Measurements from ENCODE around the gene METTL1.
A peak's percentile ranks its signal among the peaks of the same experiment; 100 is the strongest.
"Not testable (repeated sequence)": the region's sequence is repeated elsewhere in the genome, so short reads cannot be mapped to it uniquely, and the experiment has no call there.

Gene METTL1

DNA sequence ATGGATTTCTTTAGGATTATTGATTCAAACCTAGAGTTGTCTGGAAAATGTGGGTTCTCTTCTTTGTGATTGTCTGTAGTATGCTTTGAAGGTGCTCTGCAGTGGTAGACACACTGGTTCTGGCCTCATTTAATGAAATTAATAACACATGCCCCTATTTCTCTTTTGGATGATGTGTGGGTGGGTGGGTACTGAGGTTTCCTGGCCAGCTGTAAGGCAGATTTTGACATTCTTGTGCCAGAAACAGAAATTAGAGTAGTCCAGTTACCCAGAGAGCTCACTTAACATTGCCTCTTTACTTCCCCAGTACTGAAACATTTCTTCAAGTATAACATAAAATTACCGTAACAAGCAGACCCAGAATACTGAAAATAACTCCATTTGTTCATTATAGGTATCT is 25.1 kb upstream of the METTL1 start:
- no peak for DNase-seq (ENCODE audit: low read depth)

DNA sequence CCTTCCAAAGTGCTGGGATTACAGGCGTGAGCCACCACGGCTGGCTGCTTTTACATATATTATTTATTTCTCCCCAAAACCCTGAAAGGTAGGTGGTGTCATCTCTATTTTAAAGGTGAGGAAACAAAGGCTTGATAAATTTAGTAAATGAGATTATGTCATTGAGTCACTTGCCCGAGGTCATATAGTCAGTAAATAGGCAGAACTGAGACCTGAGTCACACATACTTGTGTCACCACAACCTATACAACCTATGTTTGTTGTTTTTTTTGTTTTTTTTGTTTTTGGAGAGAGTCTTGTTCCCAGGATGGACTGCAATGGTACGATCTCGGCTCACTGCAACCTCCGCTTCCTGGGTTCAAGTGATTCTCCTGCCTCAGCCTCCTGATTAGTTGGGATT is 23.4 kb upstream of the METTL1 start:
- no peak for DNase-seq (ENCODE audit: low read depth)

DNA sequence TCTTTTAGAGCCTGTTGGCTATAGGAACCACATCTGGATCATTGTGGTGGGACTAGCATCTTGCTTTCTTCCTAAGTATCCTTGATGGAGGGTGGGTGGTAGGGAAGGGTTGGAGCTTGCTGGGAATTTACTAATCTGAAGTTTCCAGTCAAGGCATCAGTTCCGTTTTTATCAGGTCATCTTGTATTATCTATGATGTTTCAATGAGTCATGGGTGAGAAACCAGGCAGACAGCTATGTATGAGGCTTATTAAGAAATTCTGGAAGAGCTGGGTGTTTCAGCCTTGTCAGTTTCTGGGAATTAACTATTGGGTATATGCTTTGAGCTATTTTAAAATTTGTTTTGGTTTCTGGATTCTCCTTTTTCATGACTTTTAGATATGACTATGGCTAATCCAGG is 22.0 kb upstream of the METTL1 start:
- DNase-seq (ENCODE audit: low read depth): peak; percentile 72

DNA sequence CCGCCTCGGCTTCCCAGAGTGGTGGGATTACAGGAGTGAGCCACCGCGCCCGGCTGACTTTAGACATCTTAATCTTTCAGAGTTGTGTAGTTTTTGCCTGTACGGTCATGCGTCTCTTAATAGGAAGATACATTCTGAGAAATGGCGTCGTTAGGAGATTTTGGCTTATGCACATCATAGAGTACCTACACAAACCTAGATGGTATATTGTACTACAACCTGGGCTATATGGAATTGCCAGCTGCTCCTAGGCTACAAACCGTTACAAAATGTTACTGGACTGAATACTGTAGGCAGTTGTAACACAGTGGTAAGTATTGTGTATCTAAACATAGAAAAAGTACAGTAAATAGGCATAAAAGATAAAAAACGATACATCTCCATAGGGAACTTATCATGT is 12.0 kb upstream of the METTL1 start:
- no peak for DNase-seq (ENCODE audit: low read depth)

DNA sequence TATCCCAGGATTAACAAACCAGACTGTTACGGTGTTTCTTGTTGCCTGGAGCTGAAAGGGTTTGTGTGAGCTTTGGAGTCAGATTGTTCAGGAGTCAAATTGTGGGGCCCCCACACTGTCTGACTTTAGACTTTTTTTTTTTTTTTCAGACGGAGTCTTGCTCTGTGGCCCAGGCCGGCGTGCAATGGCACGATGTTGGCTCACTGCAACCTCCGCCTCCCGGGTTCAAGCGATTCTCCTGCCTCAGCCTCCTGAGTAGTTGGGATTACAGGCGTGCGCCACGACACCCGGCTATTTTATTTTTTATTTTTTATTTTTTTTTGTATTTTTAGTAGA is 11.5 kb upstream of the METTL1 start:
- DNase-seq (ENCODE audit: low read depth): no peak

DNA sequence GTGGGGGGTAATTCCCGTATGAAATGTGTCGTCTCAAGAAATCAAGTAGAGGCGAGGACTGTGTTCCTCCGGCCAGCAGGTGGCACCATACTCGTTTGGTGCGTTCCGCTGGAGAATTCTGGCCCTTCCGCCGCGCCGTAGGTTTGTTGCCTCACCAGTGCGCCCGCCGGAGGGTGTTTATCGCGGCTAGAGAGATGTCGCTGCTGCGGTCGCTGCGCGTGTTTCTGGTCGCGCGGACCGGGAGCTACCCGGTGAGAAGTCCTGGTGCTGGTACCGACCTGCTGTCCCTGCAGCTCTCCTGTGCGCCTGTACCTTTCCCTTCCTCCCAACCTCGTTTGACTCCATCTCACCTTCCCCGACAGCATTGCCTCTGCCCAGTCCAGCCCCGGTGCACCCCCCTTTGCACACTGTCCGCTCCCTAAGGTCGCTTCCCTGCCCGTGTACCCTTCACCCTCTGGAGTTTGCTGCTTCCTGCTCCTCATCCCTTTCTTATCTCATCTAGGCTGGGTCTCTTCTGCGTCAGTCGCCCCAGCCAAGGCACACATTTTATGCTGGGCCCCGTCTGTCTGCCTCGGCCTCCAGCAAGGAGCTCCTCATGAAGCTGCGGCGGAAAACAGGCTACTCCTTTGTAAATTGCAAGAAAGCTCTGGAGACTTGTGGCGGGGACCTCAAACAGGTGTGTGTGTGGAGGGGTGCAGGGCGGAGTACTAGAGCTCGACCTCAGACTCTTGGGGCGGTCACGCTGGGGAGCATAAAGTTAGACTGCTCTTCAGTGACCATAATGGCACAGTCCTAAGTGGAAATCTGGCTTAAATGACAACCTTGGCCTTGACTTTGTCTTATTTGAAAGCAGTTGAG is 10.9 kb upstream of the METTL1 start, which contains the start of gene TSFM:
TSFM (plus strand) TSS at position 180 of the 858 bp plus-strand sequence; CDS start at position 195, 15 bp downstream.
- DNase-seq (ENCODE audit: low read depth): peak; percentile 91

DNA sequence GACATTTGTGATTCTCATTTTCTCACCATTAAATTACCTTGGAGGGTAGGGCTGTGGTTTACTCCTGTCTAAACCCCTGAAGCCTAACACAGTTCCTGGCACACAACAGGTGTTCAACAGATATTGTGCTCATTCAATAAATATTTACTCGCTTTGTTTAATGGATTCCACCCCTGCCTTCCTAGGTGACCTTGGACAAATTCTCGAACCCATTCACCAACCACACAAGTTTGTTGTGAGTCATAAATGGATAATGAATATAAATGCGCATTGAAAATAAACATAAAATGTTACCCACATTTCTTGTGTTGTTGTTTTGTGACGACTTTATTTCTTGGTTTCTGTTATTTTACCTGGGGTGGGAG is 10.3 kb upstream of the METTL1 start:
- no peak for DNase-seq (ENCODE audit: low read depth)

DNA sequence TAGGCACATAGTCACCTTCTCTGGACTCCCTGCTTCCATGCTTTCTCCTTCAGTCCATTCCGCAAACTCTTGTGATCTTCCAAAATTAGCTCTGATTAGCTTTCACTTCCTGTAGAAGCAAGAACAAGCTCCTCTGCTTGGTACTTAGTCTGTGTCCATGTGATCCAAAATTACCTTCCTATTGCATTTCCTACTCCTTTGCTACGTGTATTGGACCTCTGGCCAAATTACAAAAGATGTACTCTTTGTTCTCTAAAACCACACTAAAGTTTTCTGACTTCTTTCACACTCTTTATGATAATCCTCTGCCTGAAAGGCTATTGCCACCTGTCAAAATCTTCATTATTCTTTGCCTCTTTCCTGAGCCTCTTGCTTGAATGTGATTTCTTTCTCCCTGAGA is 9.9 kb upstream of the METTL1 start:
- DNase-seq (ENCODE audit: low read depth): no peak

DNA sequence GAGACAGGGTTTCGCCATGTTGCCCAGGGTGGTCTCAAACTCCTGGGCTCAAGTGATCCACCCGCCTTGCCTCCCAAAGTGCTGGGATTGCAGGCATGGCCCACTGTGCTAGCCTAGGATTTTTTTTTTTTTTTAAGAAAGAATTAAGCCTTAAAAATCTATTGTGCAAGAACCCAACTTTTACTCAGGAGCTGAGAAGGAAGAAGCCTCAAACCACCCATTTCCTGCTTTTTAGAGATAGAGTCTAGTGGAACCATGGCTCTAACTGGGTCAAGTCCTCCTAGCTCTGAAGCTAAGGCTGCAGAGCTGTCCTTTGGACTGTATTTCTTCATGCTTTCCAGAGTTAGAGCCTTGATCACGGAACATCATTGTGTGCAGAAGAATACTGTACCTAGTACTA is 9.3 kb upstream of the METTL1 start:
- no peak for DNase-seq (ENCODE audit: low read depth)

DNA sequence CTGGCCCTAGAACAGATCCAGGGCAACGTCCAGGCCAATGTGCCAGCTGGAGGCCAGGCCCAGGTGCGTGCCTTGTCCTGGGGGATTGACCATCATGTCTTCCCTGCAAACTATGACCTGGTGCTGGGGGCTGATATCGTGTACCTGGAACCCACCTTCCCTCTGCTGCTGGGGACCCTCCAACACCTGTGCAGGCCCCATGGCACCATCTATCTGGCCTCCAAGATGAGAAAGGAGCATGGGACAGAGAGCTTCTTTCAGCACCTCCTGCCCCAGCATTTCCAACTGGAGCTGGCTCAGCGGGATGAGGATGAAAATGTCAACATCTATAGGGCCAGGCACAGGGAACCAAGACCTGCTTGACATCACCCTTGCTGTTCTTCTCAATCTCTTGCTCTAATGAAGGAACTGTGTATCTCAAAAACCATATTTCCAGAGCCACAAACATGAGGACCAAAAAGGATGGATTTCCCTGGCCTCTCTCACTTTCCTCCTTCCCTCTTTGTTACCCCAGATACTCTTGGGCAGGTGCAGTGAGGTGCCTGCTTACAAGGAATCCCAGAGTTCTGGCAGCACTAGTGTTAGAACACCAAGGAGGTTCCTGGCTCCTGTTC is 8.5 kb upstream of the METTL1 start:
- DNase-seq (ENCODE audit: low read depth): no peak

DNA sequence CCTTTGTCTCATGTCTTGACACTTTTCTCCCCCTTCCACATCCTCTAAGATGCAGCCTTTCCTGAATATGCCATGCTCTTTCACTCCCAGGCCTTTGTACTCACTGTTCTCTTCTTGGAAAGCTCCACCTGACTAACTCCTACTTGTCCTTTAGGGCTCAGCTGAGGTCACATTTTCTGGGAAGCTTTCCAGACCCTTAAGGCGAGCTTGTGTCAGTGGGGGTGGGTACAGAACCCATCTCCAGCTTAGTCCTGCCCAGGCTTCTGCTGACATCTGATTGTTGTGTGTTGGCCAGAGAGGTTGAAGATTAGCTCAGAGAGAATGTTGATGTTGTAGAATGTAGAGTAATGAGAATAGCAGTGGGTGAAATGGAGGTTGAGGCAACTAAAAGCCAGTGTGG is 7.8 kb upstream of the METTL1 start:
- no peak for DNase-seq (ENCODE audit: low read depth)

DNA sequence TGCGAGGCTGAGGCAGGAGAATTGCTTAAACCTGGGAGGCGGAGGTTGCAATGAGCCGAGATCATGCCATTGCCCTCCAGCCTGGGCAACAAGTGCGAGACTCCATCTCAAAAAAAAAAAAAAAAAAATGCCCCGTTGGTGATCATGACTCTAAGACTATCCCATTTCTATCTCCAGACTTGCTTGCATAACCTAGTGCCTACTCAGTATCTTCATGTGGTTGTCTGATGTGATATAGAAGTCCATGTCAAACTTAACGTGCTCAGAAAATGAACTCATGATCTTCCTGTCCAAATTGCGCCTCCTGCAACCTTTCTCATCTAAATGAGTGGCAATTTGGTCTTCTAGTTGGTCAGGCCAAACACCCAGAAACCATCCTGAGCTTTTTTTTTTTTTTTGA is 6.0 kb upstream of the METTL1 start:
- DNase-seq (ENCODE audit: low read depth): no peak

DNA sequence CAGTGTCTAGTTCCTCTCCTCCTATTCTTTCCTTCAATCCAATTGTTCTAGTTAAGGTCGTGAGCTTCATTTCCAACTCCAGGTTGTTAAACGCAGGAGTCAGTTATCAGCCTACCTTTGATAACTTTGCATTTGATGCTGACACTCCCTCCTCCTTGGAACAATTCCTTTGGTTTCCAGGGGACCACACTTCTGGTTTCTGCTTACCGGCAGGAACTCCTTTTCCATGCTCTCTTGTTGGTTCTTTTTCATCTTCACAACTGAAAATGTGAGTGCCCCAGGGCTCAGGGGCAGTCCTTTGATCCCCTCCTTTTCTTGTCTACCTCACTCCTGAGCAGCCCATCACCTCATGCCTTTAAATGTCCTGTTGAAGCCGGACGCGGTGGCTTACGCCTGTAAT is 5.5 kb upstream of the METTL1 start:
- no peak for DNase-seq (ENCODE audit: low read depth)

DNA sequence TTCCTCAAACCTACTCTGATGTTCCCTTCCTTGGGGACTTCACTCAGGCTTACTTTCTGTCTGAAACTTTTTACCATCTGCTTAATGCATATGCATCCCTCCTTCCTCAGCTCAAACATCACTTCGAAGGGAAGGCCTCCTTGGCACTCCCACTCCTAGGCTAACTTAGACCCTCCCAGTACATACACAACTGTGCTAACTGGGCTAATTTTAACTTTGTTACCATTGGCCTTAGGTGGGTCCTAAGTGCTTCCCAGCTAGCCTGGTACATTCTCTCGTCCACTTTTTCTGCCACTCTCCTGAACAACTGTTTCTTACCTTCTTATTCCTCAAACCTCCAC is 4.3 kb upstream of the METTL1 start:
- DNase-seq (ENCODE audit: low read depth): no peak

DNA sequence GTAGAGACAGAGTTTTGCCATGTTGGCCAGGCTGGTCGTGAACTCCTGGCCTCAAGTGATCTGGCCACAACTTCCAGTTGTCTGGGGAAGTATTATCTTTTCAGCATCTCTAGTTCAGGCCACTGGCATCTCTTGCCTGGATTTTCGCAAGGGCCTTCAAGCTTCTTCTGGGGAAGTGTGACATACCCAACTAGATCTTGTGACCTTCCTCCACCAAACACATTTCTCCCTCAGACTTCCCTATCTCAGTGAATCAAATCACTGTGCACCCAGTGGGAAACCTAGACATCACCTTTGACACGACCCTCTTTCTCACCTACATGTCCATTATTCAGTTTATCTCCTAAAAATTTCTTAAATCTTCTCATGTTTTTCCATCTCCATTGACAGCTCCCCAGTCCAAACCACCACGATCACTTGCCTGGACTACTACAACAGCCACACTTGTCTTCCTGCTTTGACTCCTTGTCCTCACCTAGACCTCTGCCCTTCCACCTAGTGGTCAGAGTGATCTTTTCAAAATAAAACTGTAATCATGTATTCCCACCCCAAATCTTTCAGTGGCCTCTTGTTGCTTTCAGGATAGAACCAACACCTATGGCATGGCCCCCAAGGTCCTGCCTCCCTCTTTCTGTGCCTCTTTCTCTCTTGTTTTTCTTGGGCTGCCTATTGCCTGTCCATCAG is 3.8 kb upstream of the METTL1 start:
- DNase-seq (ENCODE audit: low read depth): no peak

DNA sequence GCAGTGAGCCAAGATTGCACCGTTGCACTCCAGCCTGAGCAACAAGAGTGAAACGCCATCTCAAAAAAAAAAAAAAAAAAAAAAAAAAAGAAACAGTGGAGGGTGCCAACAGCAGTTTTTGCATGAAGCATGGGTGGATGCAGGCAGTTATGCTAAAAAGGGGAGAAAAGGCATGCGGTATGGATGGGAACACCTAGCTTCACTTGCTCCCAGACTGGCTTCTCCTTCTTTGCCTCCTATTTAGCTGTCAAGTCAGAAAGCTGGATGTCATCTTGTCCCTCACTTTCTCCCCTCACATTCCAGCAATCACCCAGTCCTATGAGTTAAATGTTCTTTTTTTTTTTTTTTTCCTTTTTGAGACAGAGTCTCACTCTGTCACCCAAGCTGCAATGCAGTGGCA is 3.1 kb upstream of the METTL1 start:
- DNase-seq (ENCODE audit: low read depth): no peak

DNA sequence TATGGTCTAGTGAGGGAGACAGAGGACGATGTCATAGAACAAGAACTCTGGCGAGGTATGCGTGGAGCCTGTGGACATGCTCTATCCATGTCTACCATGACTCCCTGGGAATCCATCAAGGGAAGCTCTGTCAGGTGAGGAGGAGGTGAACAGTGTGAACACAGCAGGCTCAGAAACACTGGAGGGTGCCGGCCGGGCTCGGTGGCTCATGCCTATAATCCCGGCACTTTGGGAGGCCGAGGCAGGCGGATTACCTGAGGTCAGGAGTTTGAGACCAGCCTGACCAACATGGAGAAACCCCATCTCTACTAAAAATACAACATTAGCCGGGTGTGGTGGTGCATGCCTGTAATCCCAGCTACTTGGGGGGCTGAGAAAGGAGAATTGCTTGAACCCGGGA is 2.7 kb upstream of the METTL1 start:
- DNase-seq (ENCODE audit: low read depth): not testable (repeated sequence)

DNA sequence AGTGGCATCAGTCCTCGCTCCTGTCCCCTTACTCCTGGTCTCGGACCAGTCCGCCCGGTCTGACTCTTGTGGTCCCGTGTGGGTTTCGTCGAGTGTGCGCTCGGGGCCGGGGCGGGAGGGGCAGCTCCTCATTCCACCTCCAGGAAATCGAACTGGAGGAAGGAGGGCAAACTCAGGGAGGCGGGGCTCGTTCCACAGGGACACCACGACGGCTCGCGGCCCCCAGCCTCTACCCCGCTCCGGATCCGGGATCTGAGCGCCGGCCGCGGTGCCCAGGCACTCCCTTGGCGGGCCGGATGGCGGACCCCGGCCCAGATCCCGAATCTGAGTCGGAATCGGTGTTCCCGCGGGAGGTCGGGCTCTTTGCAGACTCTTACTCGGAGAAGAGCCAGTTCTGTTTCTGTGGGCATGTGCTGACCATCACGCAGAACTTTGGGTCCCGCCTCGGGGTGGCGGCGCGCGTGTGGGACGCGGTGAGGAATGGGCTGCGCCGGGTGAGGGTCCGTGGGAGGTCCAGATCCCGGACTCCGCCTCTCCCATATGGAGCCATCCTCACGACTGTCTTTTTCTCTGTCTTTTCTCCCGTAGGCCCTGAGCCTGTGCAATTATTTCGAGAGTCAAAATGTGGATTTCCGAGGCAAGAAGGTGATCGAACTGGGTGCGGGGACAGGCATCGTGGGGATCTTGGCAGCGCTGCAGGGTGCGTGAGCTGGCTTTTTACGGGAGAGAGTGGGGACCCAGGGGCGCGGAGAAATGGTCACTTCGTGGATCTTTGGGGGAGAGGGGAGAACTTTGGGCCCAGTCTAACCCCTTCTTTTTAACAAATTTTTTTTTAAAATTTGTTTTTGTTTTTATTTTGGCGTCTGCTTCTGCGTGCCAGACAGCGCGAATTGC is 771 bp upstream of the METTL1 start, which contains the start of gene EEF1AKMT3:
EEF1AKMT3 (plus strand) TSS at position 186 of the 894 bp plus-strand sequence; CDS start at position 297, 111 bp downstream.
- peak; percentile 26 for DNase-seq (ENCODE audit: low read depth)

DNA sequence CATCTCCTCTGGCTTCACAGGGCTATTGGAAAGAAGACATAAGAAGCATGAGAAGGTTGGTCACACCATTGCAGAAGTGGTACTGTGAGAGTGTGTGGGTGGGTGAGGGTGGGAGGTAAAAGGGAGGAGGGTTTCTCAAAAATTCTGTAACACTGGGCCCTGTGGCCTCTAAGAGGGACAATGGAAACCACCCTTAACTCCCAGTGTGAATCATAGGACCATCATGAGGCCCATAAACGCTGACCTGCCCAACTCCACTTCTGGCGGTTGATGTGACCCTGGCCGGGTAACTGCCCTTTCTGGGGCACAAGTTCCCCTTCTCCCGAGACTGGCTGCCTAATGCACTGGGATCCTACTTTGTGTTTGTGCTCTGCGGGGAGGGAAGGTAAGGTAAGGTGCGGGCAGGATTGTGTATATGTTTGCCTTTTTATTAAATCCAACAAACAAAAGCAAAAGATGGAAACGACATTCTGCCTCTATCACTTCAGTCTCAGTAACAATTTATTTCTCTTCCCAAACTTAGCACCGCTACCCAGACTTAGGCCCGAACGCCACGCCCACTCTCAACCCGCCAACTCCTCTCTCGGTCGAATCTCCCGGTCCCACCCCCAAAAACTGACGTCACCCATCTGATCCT is 551 bp downstream of the METTL1 start:
- DNase-seq (ENCODE audit: low read depth): peak; percentile 85

DNA sequence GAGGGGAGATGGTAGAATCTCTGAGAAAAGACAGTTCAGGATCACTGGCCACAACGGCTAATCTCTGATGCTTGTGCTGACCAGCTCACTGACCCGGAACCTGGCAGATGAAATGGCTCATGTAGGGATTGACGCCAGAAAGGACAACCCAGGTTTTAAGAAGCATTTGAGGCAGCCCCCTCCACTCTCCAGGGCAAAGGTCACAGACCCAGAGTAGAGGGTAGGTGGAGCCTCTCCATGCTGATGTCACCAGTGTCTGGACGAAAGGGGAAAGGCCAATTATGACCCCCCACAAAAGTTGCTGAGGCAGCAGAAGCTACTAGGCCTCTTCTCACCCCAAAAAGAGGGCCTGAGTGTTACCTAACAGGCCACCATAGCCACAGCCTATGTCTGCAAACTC is 1.2 kb downstream of the METTL1 start:
- no peak for DNase-seq (ENCODE audit: low read depth)

DNA sequence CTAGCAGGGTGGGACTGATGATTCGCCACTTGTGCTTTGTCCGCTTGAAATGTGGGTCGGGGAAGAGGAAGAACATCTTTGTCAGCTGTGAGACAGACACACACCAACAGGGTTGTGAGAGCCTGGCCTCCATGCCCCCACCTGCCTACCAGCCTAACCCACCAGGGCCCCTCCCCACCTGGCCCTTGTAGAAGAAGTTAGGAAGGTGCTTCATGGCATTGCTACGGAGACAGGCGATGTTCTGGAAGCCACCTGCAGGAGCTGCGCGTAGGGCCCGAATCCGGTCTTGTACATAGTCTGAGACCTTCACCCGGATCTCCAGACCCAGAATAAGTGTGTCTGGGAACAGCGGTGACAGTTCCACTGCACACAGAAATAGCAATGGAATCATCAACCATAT is 2.3 kb downstream of the METTL1 start:
- DNase-seq (ENCODE audit: low read depth): no peak

DNA sequence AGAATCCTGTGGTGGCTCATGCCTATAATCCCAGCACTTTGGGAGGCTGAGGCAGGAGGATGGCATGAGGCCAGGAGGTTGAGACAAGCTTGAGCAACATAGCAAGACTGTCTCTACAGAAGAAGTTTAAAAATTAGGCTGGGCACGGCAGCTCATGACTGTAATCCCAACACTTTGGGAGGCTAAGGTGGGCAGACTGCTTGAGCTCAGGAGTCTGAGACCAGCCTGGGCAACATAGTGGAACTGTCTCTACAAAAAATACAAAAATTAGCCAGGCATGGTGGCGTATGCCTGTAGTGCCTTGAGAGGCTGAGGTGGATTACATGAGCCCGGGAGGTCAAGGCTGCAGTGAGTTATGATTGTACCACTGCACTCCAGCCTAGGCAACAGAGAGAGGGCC is 4.0 kb downstream of the METTL1 start:
- DNase-seq (ENCODE audit: low read depth): no peak

Data from stromal cell of bone marrow (primary cell).